ENCODE measurements around the gene SDS.

GRCh38 chr12:113408756-113409298 is 5.1 kb upstream of the SDS start:
- no peak for TF ChIP-seq CTCF (IDR thresholded peaks at IDR 0.05; ENCODE audit: low read length)
- TF ChIP-seq EZH2 (optimal IDR thresholded peaks at IDR 0.05; ENCODE audit: low read depth, low read length), result no peak
- no peak for TF ChIP-seq EZH2phosphoT487 (IDR thresholded peaks at IDR 0.05; ENCODE audit: low read length)

Data from MM.1S (cell line).